Sigmoid colon (tissue), 4 donors: ENCODE results near the gene ZMYM1.

ENCODE experiments used
- EP300 ChIP-seq, 4 donors: sonication (generic); formaldehyde crosslinking; IDR thresholded peaks; one replicate each; pipeline ENCODE4 v1.6.1; 2017; ENCODE audit warnings: antibody characterized with exemption in 4 of 4
- POLR2A ChIP-seq, 2 donors: fragments of 450-650 bp; IDR thresholded peaks; one replicate each; pipeline ENCODE4 v1.6.1; 2016; ENCODE audit warnings: antibody characterized with exemption in 2 of 2, mild to moderate bottlenecking in 2 of 2, moderate library complexity in 2 of 2
- POLR2AphosphoS5 ChIP-seq, 4 donors: sonication (generic); formaldehyde crosslinking; IDR thresholded peaks; one replicate each; pipeline ENCODE4 v1.6.1; 2017; ENCODE audit warnings: antibody characterized with exemption in 4 of 4
- TF ChIP-seq, protein P1 (sequence below), 4 experiments: fragments of 450-650 bp in 3 of 4; fragments of 200-600 bp in 1 of 4; IDR thresholded peaks; one replicate each; pipeline ENCODE4 v1.5.1; 2016 to 2019; ENCODE audit warnings: antibody characterized with exemption in 4 of 4, mild to moderate bottlenecking in 3 of 4, moderate library complexity in 2 of 4

DNA sequence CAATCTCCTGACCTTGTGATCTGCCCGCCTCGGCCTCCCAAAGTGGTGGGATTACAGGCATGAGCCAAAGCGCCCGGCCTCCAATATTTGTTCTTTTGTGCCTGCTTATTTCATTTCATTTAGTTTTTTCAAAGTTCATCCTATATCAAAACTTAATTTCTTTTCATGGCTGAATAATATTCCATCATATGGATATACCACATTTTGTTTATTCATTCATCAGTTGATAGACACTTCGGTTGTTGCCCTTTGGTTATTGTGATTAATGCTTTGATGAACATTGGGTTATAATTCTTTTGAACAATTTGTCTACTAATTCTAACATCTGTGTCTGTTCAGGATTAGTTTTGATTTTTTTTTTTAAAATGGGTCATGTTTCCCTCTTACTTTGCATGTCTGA lies 72.0 kb downstream of the ZMYM1 start:
- TF ChIP-seq POLR2A (IDR thresholded peaks at IDR 0.05) (no peak), POLR2AphosphoS5 (IDR thresholded peaks at IDR 0.05) (no peak), EP300 (IDR thresholded peaks at IDR 0.05) (no peak)
- TF ChIP-seq, protein P1, sequence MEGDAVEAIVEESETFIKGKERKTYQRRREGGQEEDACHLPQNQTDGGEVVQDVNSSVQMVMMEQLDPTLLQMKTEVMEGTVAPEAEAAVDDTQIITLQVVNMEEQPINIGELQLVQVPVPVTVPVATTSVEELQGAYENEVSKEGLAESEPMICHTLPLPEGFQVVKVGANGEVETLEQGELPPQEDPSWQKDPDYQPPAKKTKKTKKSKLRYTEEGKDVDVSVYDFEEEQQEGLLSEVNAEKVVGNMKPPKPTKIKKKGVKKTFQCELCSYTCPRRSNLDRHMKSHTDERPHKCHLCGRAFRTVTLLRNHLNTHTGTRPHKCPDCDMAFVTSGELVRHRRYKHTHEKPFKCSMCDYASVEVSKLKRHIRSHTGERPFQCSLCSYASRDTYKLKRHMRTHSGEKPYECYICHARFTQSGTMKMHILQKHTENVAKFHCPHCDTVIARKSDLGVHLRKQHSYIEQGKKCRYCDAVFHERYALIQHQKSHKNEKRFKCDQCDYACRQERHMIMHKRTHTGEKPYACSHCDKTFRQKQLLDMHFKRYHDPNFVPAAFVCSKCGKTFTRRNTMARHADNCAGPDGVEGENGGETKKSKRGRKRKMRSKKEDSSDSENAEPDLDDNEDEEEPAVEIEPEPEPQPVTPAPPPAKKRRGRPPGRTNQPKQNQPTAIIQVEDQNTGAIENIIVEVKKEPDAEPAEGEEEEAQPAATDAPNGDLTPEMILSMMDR (IDR thresholded peaks at IDR 0.05), result no peak
